ENCODE results near the gene GABRB3.
"Not testable (repeated sequence)": the region's sequence is repeated elsewhere in the genome, so short reads cannot be mapped to it uniquely, and the experiment has no call there.

Gene GABRB3

GRCh38 chr15:26731965-26732364 is 40.9 kb downstream of the GABRB3 start:
- DNase-seq = no peak

- DNase-seq = no peak
Observed at GRCh38 chr15:26729581-26729980, 43.3 kb downstream of the GABRB3 start.

GRCh38 chr15:26729030-26729429 is 43.8 kb downstream of the GABRB3 start:
- DNase-seq = no peak

GRCh38 chr15:26724381-26725150 is 48.3 kb downstream of the GABRB3 start:
- DNase-seq = no peak

GRCh38 chr15:26722621-26723160 is 50.2 kb downstream of the GABRB3 start:
- no peak for DNase-seq

- no peak for DNase-seq
Observed at GRCh38 chr15:26721232-26721967, 51.5 kb downstream of the GABRB3 start.

- no peak for DNase-seq
Observed at GRCh38 chr15:26720546-26720945, 52.3 kb downstream of the GABRB3 start.

- not testable (repeated sequence) for DNase-seq
Observed at GRCh38 chr15:26719866-26720265, 53.0 kb downstream of the GABRB3 start.

GRCh38 chr15:26716069-26716468 is 56.8 kb downstream of the GABRB3 start:
- no peak for DNase-seq

GRCh38 chr15:26713498-26713897 is 59.4 kb downstream of the GABRB3 start:
- no peak for DNase-seq

GRCh38 chr15:26712335-26712734 is 60.5 kb downstream of the GABRB3 start:
- no peak for DNase-seq

- no peak for DNase-seq
Observed at GRCh38 chr15:26711445-26711844, 61.4 kb downstream of the GABRB3 start.

- no peak for DNase-seq
Observed at GRCh38 chr15:26702381-26702780, 70.5 kb downstream of the GABRB3 start.

GRCh38 chr15:26698555-26698954 is 74.3 kb downstream of the GABRB3 start:
- DNase-seq = no peak

- DNase-seq = no peak
Observed at GRCh38 chr15:26697913-26698312, 75.0 kb downstream of the GABRB3 start.

GRCh38 chr15:26691249-26691648 is 81.6 kb downstream of the GABRB3 start:
- no peak for DNase-seq

GRCh38 chr15:26690778-26691177 is 82.1 kb downstream of the GABRB3 start:
- no peak for DNase-seq

GRCh38 chr15:26689462-26689861 is 83.4 kb downstream of the GABRB3 start:
- no peak for DNase-seq

- DNase-seq = no peak
Observed at GRCh38 chr15:26686547-26687187, 86.2 kb downstream of the GABRB3 start.

- no peak for DNase-seq
Observed at GRCh38 chr15:26682598-26683164, 90.2 kb downstream of the GABRB3 start.

- DNase-seq = no peak
Observed at GRCh38 chr15:26679927-26680326, 92.9 kb downstream of the GABRB3 start.

GRCh38 chr15:26676115-26676514 is 96.8 kb downstream of the GABRB3 start:
- no peak for DNase-seq

GRCh38 chr15:26674467-26674866 is 98.4 kb downstream of the GABRB3 start:
- DNase-seq = no peak
